Measurements from ENCODE around the gene ECE1.

- TF ChIP-seq EP300 (IDR thresholded peaks at IDR 0.05) (no peak), POLR2AphosphoS5 (IDR thresholded peaks at IDR 0.05) (no peak), CTCF (IDR thresholded peaks at IDR 0.05) (no peak)
Measured at GRCh38 chr1:21241771-21242581, 48.3 kb downstream of the ECE1 start.
